ENCODE measurements around the gene CFTR. TPM values are rescaled to one million over a fixed set of nuclear protein-coding genes. Genes with fewer than 3 reads are reported as not detected.

CFTR gene
- total and polyA plus RNA-seq, 2 of the 8 experiments (the other 6 are each of a cell fraction or from before 2014, with no cell fraction given): 1.2 to 1.6 TPM

DNA sequence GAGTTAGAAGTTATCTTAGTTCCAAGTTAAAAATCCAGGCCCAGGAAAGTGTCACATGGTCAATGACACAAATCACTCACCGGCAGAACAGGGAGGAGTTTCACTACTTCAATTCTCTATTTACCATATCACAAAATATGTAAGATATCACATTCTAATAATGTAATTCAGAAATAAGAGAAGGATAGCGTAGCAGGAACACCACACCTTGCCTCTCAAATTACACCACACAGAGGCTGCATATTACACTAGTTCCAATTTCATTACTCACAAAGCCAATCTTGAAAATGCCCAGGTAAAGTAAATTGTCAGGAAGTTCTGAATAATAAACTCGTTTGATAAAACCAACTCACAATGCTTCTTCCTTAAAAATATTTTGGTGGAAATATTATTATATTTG is 224.2 kb downstream of the CFTR start:
- Histone ChIP-seq H3K23ac (ENCODE audit: insufficient read length) (no peak overlapping the region), H4K8ac (ENCODE audit: extremely low read depth, insufficient read depth, low read length) (no peak overlapping the region), H3K4me1 (replicated peaks in 1 of 4; ENCODE audit: control insufficient read depth in 3 of 4, insufficient read depth in 4 of 4, low read length in 3 of 4) (no peaks in the 10 kb centered on the region), H3K4me2 (ENCODE audit: insufficient read depth in 1 of 2, low read depth in 2 of 2, low read length in 2 of 2) (no peak overlapping the region), H3K23me2 (ENCODE audit: low read depth, low read length) (no peaks in the 10 kb centered on the region), H3K79me2 (ENCODE audit: control insufficient read depth in 1 of 2, insufficient read depth in 2 of 2, low read length in 2 of 2) (no peaks in the 10 kb centered on the region), H3K9ac (replicated peaks in 1 of 4; ENCODE audit: extremely low read depth in 1 of 4, low read depth in 3 of 4, low read length in 3 of 4) (no peak overlapping the region), H3K18ac (ENCODE audit: extremely low read depth, low read length) (no peak overlapping the region), H2AK5ac (ENCODE audit: low read depth, low read length) (no peak overlapping the region), H3K36me3 (ENCODE audit: control insufficient read depth in 2 of 4, insufficient read depth in 4 of 4, low read length in 3 of 4) (no peaks in the 10 kb centered on the region), H2BK120ac (replicated peaks; ENCODE audit: low read depth, low read length) (no peak overlapping the region), H3K27ac (ENCODE audit: low read depth, low read length) (no peak overlapping the region), H2BK15ac (ENCODE audit: low read length) (no peak overlapping the region), H3K14ac (ENCODE audit: insufficient read length) (no peak overlapping the region), H4K5ac (ENCODE audit: insufficient read length, low read depth, low read length) (no peak overlapping the region), H3K4ac (replicated peaks; ENCODE audit: insufficient read length, low read depth, low read length) (no peak overlapping the region), H2BK12ac (ENCODE audit: low read depth, low read length) (no peak overlapping the region), H3K4me3 (ENCODE audit: extremely low read depth in 1 of 4, insufficient read depth in 2 of 4, low read depth in 3 of 4, low read length in 4 of 4) (no peak overlapping the region), H4K91ac (replicated peaks; ENCODE audit: insufficient read length, low read length) (no peak overlapping the region), H2AFZ (ENCODE audit: low read length) (no peak overlapping the region), H3K56ac (replicated peaks; ENCODE audit: insufficient read length, low read depth, low read length) (no peak overlapping the region), H3K27me3 (replicated peaks in 1 of 4; ENCODE audit: control insufficient read depth in 3 of 4, extremely low read depth in 1 of 4, insufficient read depth in 3 of 4, low read length in 3 of 4) (no peaks in the 10 kb centered on the region), H2BK5ac (ENCODE audit: low read depth, low read length) (no peak overlapping the region), H4K20me1 (replicated peaks in 1 of 2; ENCODE audit: control insufficient read depth in 1 of 2, insufficient read depth in 2 of 2, low read length in 2 of 2) (no peaks in the 10 kb centered on the region), H3K79me1 (ENCODE audit: low read depth, low read length) (no peaks in the 10 kb centered on the region), H2BK20ac (ENCODE audit: low read length) (no peak overlapping the region), H3K9me3 (ENCODE audit: insufficient read depth in 2 of 2, low read depth in 1 of 2, low read length in 1 of 2) (no peaks in the 10 kb centered on the region)
- ChIA-PET POLR2A (ENCODE audit: partially characterized antibody) (no interaction called here), CTCF (ENCODE audit: partially characterized antibody) (no interaction called here)
- no peak for FAIRE-seq
- TF ChIP-seq MAFK (IDR thresholded peaks at IDR 0.05; ENCODE audit: low read depth, low read length) (no peak), HDAC2 (IDR thresholded peaks at IDR 0.05; ENCODE audit: borderline replicate concordance in 1 of 2, low read depth in 2 of 2, low read length in 2 of 2) (no peak), CHD2 (IDR thresholded peaks at IDR 0.05; ENCODE audit: low read length) (no peak), EP300 (IDR thresholded peaks at IDR 0.05; ENCODE audit: borderline replicate concordance in 1 of 2, low read depth in 2 of 2, low read length in 2 of 2) (no peak), POLR2AphosphoS5 (IDR thresholded peaks at IDR 0.05; ENCODE audit: low read depth, low read length) (no peak)
- 87% methylated on average over 3 of the region's 3 CpGs; no CpG with 5 or more reads in 1 of the 2 experiments for WGBS, 2 experiments (ENCODE audit: extremely low coverage in 1 of 2, insufficient coverage in 1 of 2, insufficient read length in 1 of 2, insufficient replicate concordance in 2 of 2, low coverage in 1 of 2, low lambda C conversion rate in 2 of 2, missing lambda C conversion rate in 1 of 2)
- no peak for DNase-seq (ENCODE audit: low read depth in 1 of 2, low spot score in 2 of 2)
